HCT116 (cell line): Measurements from ENCODE around the gene CAMKMT. TPM values are rescaled to one million over a fixed set of nuclear protein-coding genes. Genes with fewer than 3 reads are reported as not detected.

Experiments used
- ATAC-seq: fragments of 200-7000 bp; cut with Tn5 transposase; 2 replicates; pipeline ENCODE4 v1.9.1; 2020; ENCODE audit warnings: mild to moderate bottlenecking, moderate library complexity
- BruUV-seq: library from RNA; stranded (reverse); fragments of 400-500 nt; replicated peaks from 2 replicates; lab custom pipeline; 2021; lab: Mats Ljungman, UMichigan
- CTCF ChIA-PET: fragments of 300-600 bp; sonication (Branson Sonifier 250); formaldehyde crosslinking; loops from one replicate; lab custom pipeline; 2021; ENCODE audit warnings: antibody characterized with exemption; lab: Charles Lee
- POLR2A ChIA-PET: fragments of 300-600, 350-600 bp; sonication (Branson Sonifier 250); formaldehyde crosslinking; loops from one replicate; lab custom pipeline; 2021; ENCODE audit warnings: antibody characterized with exemption; lab: Charles Lee
- RAD21 ChIA-PET, 2 experiments: fragments of 300-600 bp; sonication (Branson Sonifier 250); formaldehyde crosslinking; loops; one replicate each; lab custom pipeline; 2023; ENCODE audit warnings: low total read pairs in 2 of 2; ENCODE audit not compliant: uncharacterized antibody in 2 of 2, unreplicated experiment in 2 of 2, low non-redundant PET in 1 of 2; lab: Charles Lee
- DNase-seq: peaks from one replicate; pipeline ENCODE4 v3.0.0-alpha.2; 2010; ENCODE audit warnings: low read depth, low spot score
- H2AFZ ChIP-seq: fragments of 200-600 bp; shearing (Covaris generic), sonication (generic); 2 replicates; pipeline ENCODE4 v1.6.1; 2017; ENCODE audit warnings: low read depth, mixed run types, mixed read lengths, antibody characterized with exemption, low read length; ENCODE audit not compliant: poor library complexity, severe bottlenecking
- H3K27ac ChIP-seq: 2 replicates; pipeline ENCODE4 v1.5.1; 2012; ENCODE audit warnings: low read depth, low read length
- H3K27me3 ChIP-seq: fragments of 200-600 bp; sonication (generic); 2 replicates; pipeline ENCODE4 v1.6.1; 2016; ENCODE audit warnings: mixed run types, low read length, mixed read lengths; ENCODE audit not compliant: insufficient read depth
- H3K36me3 ChIP-seq, 2 experiments: fragments of 200-500 bp in 1 of 2; fragments of 200-600 bp in 1 of 2; sonication (Bioruptor generic) in 1 of 2; sonication (generic) in 1 of 2; 2 replicates each; pipeline versions ENCODE4 v1.5.1 to v1.6.1; 2014 to 2016; ENCODE audit warnings: low read length in 2 of 2, inconsistent platforms in 1 of 2, mixed read lengths in 1 of 2, mixed run types in 1 of 2; ENCODE audit not compliant: insufficient read depth in 2 of 2, control insufficient read depth in 1 of 2
- H3K4me1 ChIP-seq, 2 experiments: fragments of 200-600 bp in 1 of 2; sonication (generic) in 1 of 2; 2 replicates each; pipeline versions ENCODE4 v1.5.1 to v1.6.1; 2012 to 2017; ENCODE audit warnings: low read length in 2 of 2, inconsistent platforms in 1 of 2, mild to moderate bottlenecking in 1 of 2, mixed read lengths in 1 of 2, mixed run types in 1 of 2, moderate library complexity in 1 of 2; ENCODE audit not compliant: insufficient read depth in 2 of 2, control insufficient read depth in 1 of 2
- H3K4me2 ChIP-seq: fragments of 200-600 bp; sonication (generic); 2 replicates; pipeline ENCODE4 v1.6.1; 2017; ENCODE audit warnings: mixed run types, low read length, mixed read lengths
- H3K4me3 ChIP-seq, 2 experiments: fragments of 200-600 bp in 1 of 2; sonication (generic) in 1 of 2; replicated peaks in 1 of 2; 2 replicates each; pipeline ENCODE4 v1.5.1; 2011 to 2016; ENCODE audit warnings: low read length in 2 of 2, control low read depth in 1 of 2, low read depth in 1 of 2, mild to moderate bottlenecking in 1 of 2, mixed read lengths in 1 of 2, mixed run types in 1 of 2
- H3K79me2 ChIP-seq: fragments of 200-600 bp; sonication (generic); 2 replicates; pipeline ENCODE4 v1.6.1; 2017; ENCODE audit warnings: mild to moderate bottlenecking, mixed run types, low read length, moderate library complexity, mixed read lengths; ENCODE audit not compliant: insufficient read depth
- H3K9ac ChIP-seq: fragments of 200-600 bp; sonication (generic); 2 replicates; pipeline ENCODE4 v1.6.1; 2016; ENCODE audit warnings: low read length, mixed read lengths
- H3K9me2 ChIP-seq: fragments of 200-600 bp; sonication (generic), shearing (Covaris generic); 2 replicates; pipeline ENCODE4 v1.6.1; 2017; ENCODE audit warnings: mixed run types, mild to moderate bottlenecking, moderate library complexity; ENCODE audit not compliant: insufficient read depth
- H3K9me3 ChIP-seq, 2 experiments: fragments of 200-500 bp in 1 of 2; fragments of 200-600 bp in 1 of 2; sonication (Bioruptor generic) in 1 of 2; sonication (generic) in 1 of 2; 2 replicates each; pipeline ENCODE4 v1.6.1; 2014 to 2017; ENCODE audit warnings: low read length in 2 of 2, mixed read lengths in 2 of 2, inconsistent platforms in 1 of 2, low read depth in 1 of 2, mild to moderate bottlenecking in 1 of 2, mixed run types in 1 of 2, moderate library complexity in 1 of 2; ENCODE audit not compliant: control insufficient read depth in 1 of 2, insufficient read depth in 1 of 2
- H4K20me1 ChIP-seq: fragments of 200-600 bp; sonication (generic), shearing (Covaris generic); 2 replicates; pipeline ENCODE4 v1.6.1; 2017; ENCODE audit warnings: mixed run types, mild to moderate bottlenecking, moderate library complexity; ENCODE audit not compliant: insufficient read depth
- ATF3 ChIP-seq: IDR thresholded peaks from 2 replicates; pipeline ENCODE4 v1.6.1; 2012
- EGR1 ChIP-seq: IDR thresholded peaks from 2 replicates; pipeline ENCODE4 v1.6.1; 2012; ENCODE audit warnings: low read depth
- ELF1 ChIP-seq: IDR thresholded peaks from 2 replicates; pipeline ENCODE4 v1.6.1; 2012; ENCODE audit warnings: low read depth, borderline replicate concordance
- EZH2 ChIP-seq: fragments of 200-600 bp; sonication (generic); IDR thresholded peaks from 2 replicates; pipeline ENCODE4 v1.6.1; 2017; ENCODE audit warnings: antibody characterized with exemption, mixed run types
- EZH2phosphoT487 ChIP-seq: fragments of 200-600 bp; IDR thresholded peaks from 2 replicates; pipeline ENCODE4 v1.6.1; 2018; ENCODE audit warnings: antibody characterized with exemption, borderline replicate concordance
- MAX ChIP-seq: IDR thresholded peaks from 2 replicates; pipeline ENCODE4 v1.6.1; 2012
- POLR2A ChIP-seq: IDR thresholded peaks from 2 replicates; pipeline ENCODE4 v1.7.0; 2011; ENCODE audit warnings: borderline replicate concordance; ENCODE audit not compliant: insufficient read depth, insufficient read length; ENCODE audit errors: extremely low read depth
- REST ChIP-seq: IDR thresholded peaks from 2 replicates; pipeline ENCODE4 v1.6.1; 2012; ENCODE audit warnings: low read depth
- SIN3A ChIP-seq: IDR thresholded peaks from 2 replicates; pipeline ENCODE4 v1.6.1; 2012; ENCODE audit warnings: low read depth
- SP1 ChIP-seq: IDR thresholded peaks from 2 replicates; pipeline ENCODE4 v1.6.1; 2012; ENCODE audit warnings: low read depth
- SRF ChIP-seq: IDR thresholded peaks from 2 replicates; pipeline ENCODE4 v1.6.1; 2012; ENCODE audit warnings: low read depth
- TCF7L2 ChIP-seq: IDR thresholded peaks from 2 replicates; pipeline ENCODE4 v1.7.0; 2011; ENCODE audit warnings: borderline replicate concordance, inconsistent platforms; ENCODE audit not compliant: insufficient read depth, insufficient read length; ENCODE audit errors: extremely low read depth
- YY1 ChIP-seq: IDR thresholded peaks from 2 replicates; pipeline ENCODE4 v1.6.1; 2011; ENCODE audit warnings: low read length, low read depth, moderate library complexity, mild to moderate bottlenecking; ENCODE audit not compliant: insufficient replicate concordance; ENCODE audit errors: extremely low read depth
- ZNF274 ChIP-seq: fragments of 200-500 bp; sonication (Bioruptor generic); IDR thresholded peaks from 2 replicates; pipeline ENCODE4 v1.6.1; 2014; ENCODE audit warnings: mild to moderate bottlenecking, low read depth, low read length, inconsistent platforms
- intact Hi-C: fragments of 100-400 bp; cut with micrococcal nuclease; formaldehyde crosslinking; loops from 2 replicates; pipeline ENCODE4 v1.10.0; 2022
- total RNA-seq: library from RNA; stranded (reverse); gene quantifications from one replicate; pipeline ENCODE4 v1.2.1, GENCODE V29; 2021; ENCODE audit not compliant: unreplicated experiment
- TF ChIP-seq, protein P1 (sequence below), 3 experiments: fragments of 200-600 bp in 1 of 3; sonication (generic) in 1 of 3; IDR thresholded peaks in 2 of 3; conservative IDR thresholded peaks in 1 of 3; 2 replicates each; pipeline ENCODE4 v1.5.1; 2012 to 2017; ENCODE audit warnings: low read depth in 2 of 3, low read length in 2 of 3, antibody characterized with exemption in 1 of 3, borderline replicate concordance in 1 of 3, control low read depth in 1 of 3, mild to moderate bottlenecking in 1 of 3, mixed read lengths in 1 of 3, mixed run types in 1 of 3, moderate library complexity in 1 of 3; ENCODE audit not compliant: insufficient read depth in 1 of 3

CAMKMT gene
- total RNA-seq, 1 experiment from 2014 or later: 10.6 TPM

- DNase-seq: no peak
- Histone ChIP-seq H3K4me2 (no peak overlapping the region), H3K79me2 (no peaks in the 10 kb centered on the region), H3K9ac (no peak overlapping the region), H3K9me3 (no peaks in the 10 kb centered on the region), H3K36me3 (no peaks in the 10 kb centered on the region), H3K4me3 (no peak overlapping the region), H3K27ac (no peak overlapping the region), H4K20me1 (no peaks in the 10 kb centered on the region), H2AFZ (no peak overlapping the region), H3K4me1 (peaks cover 0 to 6% of the 10 kb centered on the region in 2 experiments; a peak in 2 of 4 replicates), H3K27me3 (no peaks in the 10 kb centered on the region), H3K9me2 (no peaks in the 10 kb centered on the region)
- ChIA-PET RAD21 (no interaction called here), CTCF (no interaction called here), POLR2A (no interaction called here)
- no TSS peak for BruUV-seq
- TF ChIP-seq ATF3 (no peak), EZH2phosphoT487 (no peak), EZH2 (no peak), ELF1 (no peak), YY1 (no peak), ZNF274 (no peak), EGR1 (no peak), MAX (no peak), SRF (no peak), REST (no peak), TCF7L2 (no peak), SIN3A (no peak), POLR2A (no peak), SP1 (no peak)
- TF ChIP-seq, protein P1, sequence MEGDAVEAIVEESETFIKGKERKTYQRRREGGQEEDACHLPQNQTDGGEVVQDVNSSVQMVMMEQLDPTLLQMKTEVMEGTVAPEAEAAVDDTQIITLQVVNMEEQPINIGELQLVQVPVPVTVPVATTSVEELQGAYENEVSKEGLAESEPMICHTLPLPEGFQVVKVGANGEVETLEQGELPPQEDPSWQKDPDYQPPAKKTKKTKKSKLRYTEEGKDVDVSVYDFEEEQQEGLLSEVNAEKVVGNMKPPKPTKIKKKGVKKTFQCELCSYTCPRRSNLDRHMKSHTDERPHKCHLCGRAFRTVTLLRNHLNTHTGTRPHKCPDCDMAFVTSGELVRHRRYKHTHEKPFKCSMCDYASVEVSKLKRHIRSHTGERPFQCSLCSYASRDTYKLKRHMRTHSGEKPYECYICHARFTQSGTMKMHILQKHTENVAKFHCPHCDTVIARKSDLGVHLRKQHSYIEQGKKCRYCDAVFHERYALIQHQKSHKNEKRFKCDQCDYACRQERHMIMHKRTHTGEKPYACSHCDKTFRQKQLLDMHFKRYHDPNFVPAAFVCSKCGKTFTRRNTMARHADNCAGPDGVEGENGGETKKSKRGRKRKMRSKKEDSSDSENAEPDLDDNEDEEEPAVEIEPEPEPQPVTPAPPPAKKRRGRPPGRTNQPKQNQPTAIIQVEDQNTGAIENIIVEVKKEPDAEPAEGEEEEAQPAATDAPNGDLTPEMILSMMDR (IDR thresholded peaks at IDR 0.05 in 2 of 3, conservative IDR thresholded peaks at IDR 0.05 in 1 of 3; ENCODE audit: borderline replicate concordance in 1 of 3, insufficient read depth in 1 of 3, low read depth in 2 of 3, low read length in 2 of 3): no peak
- intact Hi-C loops: loop anchor here (5.0 kb wide), 1 partner anchor 402 kb away; no protein-coding TSS in a partner anchor
- no peak for ATAC-seq
These were observed 194.0 kb downstream of the CAMKMT start for GRCh38 chr2:44555700-44556099.
